ENCODE measurements around the gene TMEM39A. TPM values are rescaled to one million over a fixed set of nuclear protein-coding genes. Genes with fewer than 3 reads are reported as not detected.

TMEM39A gene
- 36.0 TPM for total RNA-seq

GRCh38 chr3:119463171-119464169 is at the start of gene TMEM39A:
TSS of gene TMEM39A (minus strand) at chr3:119463615. CDS start at chr3:119462074, 1,541 bp downstream.

GRCh38 chr3:119498186-119499011 is 35.0 kb upstream of the TMEM39A start, which contains the start of gene TIMMDC1:
TSS of gene TIMMDC1 (plus strand) at chr3:119498547. CDS start at chr3:119498734, 187 bp downstream.

Other genes starting within 250 kb of the TMEM39A start
- gene B4GALT4, start 222.7 kb downstream of the TMEM39A start, total RNA-seq = 14.7 TPM
- gene ARHGAP31, start 169.2 kb downstream of the TMEM39A start, total RNA-seq = 6.9 TPM
- 31.9 TPM for gene POGLUT1, start 5.3 kb upstream of the TMEM39A start, total RNA-seq
- gene TIMMDC1, start 34.9 kb upstream of the TMEM39A start, total RNA-seq = 30.0 TPM
- gene CD80, start 96.0 kb upstream of the TMEM39A start, total RNA-seq = not detected
- gene ADPRH, start 115.9 kb upstream of the TMEM39A start, total RNA-seq = 1.3 TPM
- gene PLA1A, start 134.3 kb upstream of the TMEM39A start, total RNA-seq = 0.31 TPM
- gene POPDC2, start 197.0 kb upstream of the TMEM39A start, total RNA-seq = 2.5 TPM
- gene COX17, start 213.8 kb upstream of the TMEM39A start, total RNA-seq = 16.0 TPM
- gene CFAP91, start 239.4 kb upstream of the TMEM39A start, total RNA-seq = 13.5 TPM